GM23248 (cell line): ENCODE results near the gene APEH. TPM values are rescaled to one million over a fixed set of nuclear protein-coding genes. Genes with fewer than 3 reads are reported as not detected.

Experiments used
- DNase-seq: peaks from one replicate; pipeline ENCODE4 v3.0.0-alpha.2; 2015
- H2AFZ ChIP-seq: fragments of 200-600 bp; sonication (generic); 2 replicates; pipeline ENCODE4 v1.6.1; 2016; ENCODE audit warnings: antibody characterized with exemption
- H3F3A ChIP-seq: fragments of 200-600 bp; sonication (generic); 2 replicates; pipeline ENCODE4 v1.6.1; 2016; ENCODE audit warnings: mild to moderate bottlenecking, antibody characterized with exemption, mixed run types; ENCODE audit not compliant: insufficient read depth
- H3K27ac ChIP-seq: fragments of 200-600 bp; sonication (generic); 2 replicates; pipeline ENCODE4 v1.5.1; 2016; ENCODE audit warnings: mild to moderate bottlenecking
- H3K27me3 ChIP-seq: fragments of 200-600 bp; sonication (generic); replicated peaks from 2 replicates; pipeline ENCODE4 v1.6.1; 2016; ENCODE audit warnings: mild to moderate bottlenecking; ENCODE audit not compliant: insufficient read depth
- H3K36me3 ChIP-seq: fragments of 200-600 bp; sonication (generic); 2 replicates; pipeline ENCODE4 v1.6.1; 2016; ENCODE audit warnings: low read depth, mild to moderate bottlenecking
- H3K4me1 ChIP-seq: fragments of 200-600 bp; sonication (generic); 2 replicates; pipeline ENCODE4 v1.6.1; 2016; ENCODE audit warnings: mild to moderate bottlenecking; ENCODE audit not compliant: insufficient read depth
- H3K4me2 ChIP-seq: fragments of 200-600 bp; sonication (generic); one replicate; pipeline ENCODE4 v1.6.1; 2016; ENCODE audit warnings: mild to moderate bottlenecking; ENCODE audit not compliant: unreplicated experiment
- H3K4me3 ChIP-seq: fragments of 200-600 bp; sonication (generic); 2 replicates; pipeline ENCODE4 v1.5.1; 2016; ENCODE audit warnings: mild to moderate bottlenecking
- H3K79me2 ChIP-seq: fragments of 200-600 bp; sonication (generic); 2 replicates; pipeline ENCODE4 v1.6.1; 2016; ENCODE audit warnings: mild to moderate bottlenecking; ENCODE audit not compliant: insufficient read depth
- H3K9ac ChIP-seq: fragments of 200-600 bp; sonication (generic); 2 replicates; pipeline ENCODE4 v1.6.1; 2016; ENCODE audit warnings: mild to moderate bottlenecking
- H3K9me2 ChIP-seq: fragments of 200-600 bp; sonication (generic); 2 replicates; pipeline ENCODE4 v1.6.1; 2016; ENCODE audit warnings: mixed run types, mild to moderate bottlenecking, moderate library complexity; ENCODE audit not compliant: insufficient read depth
- H3K9me3 ChIP-seq: fragments of 200-600 bp; sonication (generic); one replicate; pipeline ENCODE4 v1.6.1; 2017; ENCODE audit warnings: low read depth
- H4K20me1 ChIP-seq: fragments of 200-600 bp; sonication (generic); 2 replicates; pipeline ENCODE4 v1.6.0; 2016; ENCODE audit not compliant: insufficient read depth
- EZH2 ChIP-seq: fragments of 200-600 bp; sonication (generic); IDR thresholded peaks from 2 replicates; pipeline ENCODE4 v1.6.1; 2018; ENCODE audit warnings: antibody characterized with exemption, mild to moderate bottlenecking; ENCODE audit not compliant: insufficient read depth, poor library complexity, severe bottlenecking
- EZH2phosphoT487 ChIP-seq: fragments of 200-600 bp; sonication (generic); IDR thresholded peaks from 2 replicates; pipeline ENCODE4 v1.6.1; 2018; ENCODE audit warnings: antibody characterized with exemption, moderate library complexity, mild to moderate bottlenecking, low read depth; ENCODE audit not compliant: insufficient read depth
- WGBS, 2 experiments: methylation state at CpG; one replicate each; pipeline ENCODE4 v1.1.6; 2015 to 2017; ENCODE audit warnings: low lambda C conversion rate in 2 of 2, low coverage in 1 of 2; ENCODE audit errors: missing lambda C conversion rate in 2 of 2; 5-methylcytosine and 5-hydroxymethylcytosine counted together
- in situ Hi-C: fragments of 300-500 bp; cut with MboI; formaldehyde crosslinking; loops from 2 replicates; pipeline ENCODE4 v1.15.0; 2020
- polyA plus RNA-seq: library from polyadenylated mRNA; unstranded; fragments of >200 nt; fragmentation: Nextera tagmentation; extraction: Ambion mirVana; gene quantifications from 2 replicates; pipeline ENCODE4 v1.2.1, GENCODE V29; 2016
- total RNA-seq: library from RNA; depleted of rRNA; stranded (reverse); fragments of >200 nt; shearing (Covaris generic); gene quantifications from 2 replicates; pipeline ENCODE4 v1.2.3, GENCODE V29; 2014; rRNA removed

The APEH gene
- total RNA-seq = 108 and 126 TPM in 2 replicates
- polyA plus RNA-seq = 83.3 and 89.1 TPM in 2 replicates

- Histone ChIP-seq H2AFZ (peak within 1 kb of the TSS; percentile 88), H3K9me2 (no peaks in the 10 kb centered on the region), H3K4me3 (peak within 1 kb of the TSS; percentile 81), H3F3A (0 out of 2 replicates have a peak, but pooled peaks cover 3% of the 10 kb centered on the region), H3K36me3 (0 out of 2 replicates have a peak, but pooled peaks cover 4% of the 10 kb centered on the region), H4K20me1 (no peaks in the 10 kb centered on the region), H3K9ac (peak within 1 kb of the TSS; percentile 86), H3K79me2 (peaks cover 12% of the 10 kb centered on the region), H3K4me1 (peaks cover 11% of the 10 kb centered on the region), H3K4me2 (peak within 1 kb of the TSS; percentile 84), H3K9me3 (no peaks in the 10 kb centered on the region), H3K27ac (peak within 1 kb of the TSS; percentile 87), H3K27me3 (no peaks in the 10 kb centered on the region)
- TF ChIP-seq EZH2 = no peak
- TF ChIP-seq EZH2phosphoT487 = no peak
- peak; percentile 99 for DNase-seq
- in situ Hi-C loops = loop anchor here (10.0 kb wide), 1 partner anchor 129 kb away; no protein-coding TSS in a partner anchor
- WGBS, 2 experiments = 1% methylated on average over 46 to 53 of the region's 71 CpGs
Measured at GRCh38 chr3:49673715-49674496, at the start of gene APEH. Gene APEH (plus strand): TSS chr3:49674351. CDS start chr3:49674402, 51 bp downstream.

- TF ChIP-seq EZH2phosphoT487 (no peak), EZH2 (no peak)
- no peaks in the 10 kb centered on the region for H3K79me2 ChIP-seq
- H3K27me3 ChIP-seq = peaks cover 8% of the 10 kb centered on the region; the same call in 1 of the 2 replicates
- no peak for DNase-seq
- H3K9me3 ChIP-seq = no peaks in the 10 kb centered on the region
- H3K4me3 ChIP-seq = no peak overlapping the region
- in situ Hi-C loops = no loop called here
- H3K4me1 ChIP-seq = peaks cover 14% of the 10 kb centered on the region
- H3K36me3 ChIP-seq = no peaks in the 10 kb centered on the region
- H3K9me2 ChIP-seq = no peaks in the 10 kb centered on the region
- WGBS, 2 experiments = 75 to 87% methylated on average over 10 to 13 of the region's 13 CpGs
- H3K4me2 ChIP-seq = no peak overlapping the region
- no peak overlapping the region for H3K27ac ChIP-seq
- no peak overlapping the region for H3K9ac ChIP-seq
- no peaks in the 10 kb centered on the region for H4K20me1 ChIP-seq
- H2AFZ ChIP-seq = no peak overlapping the region
- H3F3A ChIP-seq = no peaks in the 10 kb centered on the region
Measured at GRCh38 chr3:49625071-49625470, 49.1 kb upstream of the APEH start.

GRCh38 chr3:49626101-49626581 is 48.0 kb upstream of the APEH start:
- Histone ChIP-seq H3K9me3 (no peaks in the 10 kb centered on the region), H3K9ac (no peak overlapping the region), H2AFZ (no peak overlapping the region), H3K4me2 (no peak overlapping the region), H3K79me2 (no peaks in the 10 kb centered on the region), H3K4me1 (peaks cover 14% of the 10 kb centered on the region), H3K4me3 (no peak overlapping the region), H3K27ac (no peak overlapping the region), H3K36me3 (no peaks in the 10 kb centered on the region), H3F3A (no peaks in the 10 kb centered on the region), H4K20me1 (no peaks in the 10 kb centered on the region), H3K27me3 (peaks cover 8% of the 10 kb centered on the region; the same call in 1 of the 2 replicates), H3K9me2 (no peaks in the 10 kb centered on the region)
- peak; percentile 55 for DNase-seq
- TF ChIP-seq EZH2 = no peak
- TF ChIP-seq EZH2phosphoT487 = no peak
- WGBS, 2 experiments = 19 to 21% methylated on average over 8 of the region's 8 CpGs
- in situ Hi-C loops = no loop called here

GRCh38 chr3:49626796-49627195 is 47.4 kb upstream of the APEH start:
- TF ChIP-seq EZH2 = no peak
- TF ChIP-seq EZH2phosphoT487 = no peak
- in situ Hi-C loops = no loop called here
- no peak overlapping the region for H3K4me3 ChIP-seq
- H2AFZ ChIP-seq = no peak overlapping the region
- no peaks in the 10 kb centered on the region for H4K20me1 ChIP-seq
- no peaks in the 10 kb centered on the region for H3K9me3 ChIP-seq
- H3K4me2 ChIP-seq = no peak overlapping the region
- no peak overlapping the region for H3K9ac ChIP-seq
- DNase-seq = no peak
- no peaks in the 10 kb centered on the region for H3K36me3 ChIP-seq
- H3K79me2 ChIP-seq = no peaks in the 10 kb centered on the region
- no peaks in the 10 kb centered on the region for H3F3A ChIP-seq
- peaks cover 14% of the 10 kb centered on the region for H3K4me1 ChIP-seq
- 44 to 60% methylated on average over 1 of the region's 1 CpG for WGBS, 2 experiments
- no peak overlapping the region for H3K27ac ChIP-seq
- no peaks in the 10 kb centered on the region for H3K9me2 ChIP-seq
- peaks cover 7% of the 10 kb centered on the region; the same call in 1 of the 2 replicates for H3K27me3 ChIP-seq
